Vagina (tissue), 2 donors: ENCODE data around the gene AFF3. TPM values are rescaled to one million over a fixed set of nuclear protein-coding genes. Genes with fewer than 3 reads are reported as not detected.

ENCODE experiments used
- DNase-seq, 2 donors: peaks; one replicate each; pipeline ENCODE4 v3.0.0-alpha.2; 2017; ENCODE audit errors: extremely low spot score in 2 of 2
- H3K27ac ChIP-seq: fragments of 200-600 bp; sonication (generic); one replicate; pipeline ENCODE4 v1.5.1; 2019
- H3K27me3 ChIP-seq: fragments of 200-600 bp; sonication (generic); one replicate; pipeline ENCODE4 v1.5.1; 2019
- H3K36me3 ChIP-seq, 2 donors: fragments of 200-600 bp; sonication (generic); one replicate each; pipeline ENCODE4 v1.5.1; 2017 to 2019
- H3K4me1 ChIP-seq: fragments of 200-600 bp; sonication (generic); one replicate; pipeline ENCODE4 v1.5.1; 2019
- H3K4me3 ChIP-seq, 2 donors: fragments of 200-600 bp; sonication (generic); 1 replicate in 1 of 2; 2 replicates in 1 of 2; pipeline ENCODE4 v1.5.1; 2016 to 2019
- H3K9me3 ChIP-seq: fragments of 200-600 bp; sonication (generic); one replicate; pipeline ENCODE4 v1.5.1; 2019
- POLR2A ChIP-seq, 2 donors: fragments of 450-650 bp; IDR thresholded peaks; one replicate each; pipeline ENCODE4 v1.6.1; 2017; ENCODE audit warnings: antibody characterized with exemption in 2 of 2, mild to moderate bottlenecking in 2 of 2, moderate library complexity in 2 of 2
- POLR2AphosphoS5 ChIP-seq, 2 donors: sonication (generic); formaldehyde crosslinking; IDR thresholded peaks; one replicate each; pipeline ENCODE4 v1.9.0; 2017; ENCODE audit warnings: antibody characterized with exemption in 2 of 2, mild to moderate bottlenecking in 2 of 2, low read depth in 1 of 2; ENCODE audit not compliant: insufficient read depth in 1 of 2
- intact Hi-C: fragments of 100-400 bp; cut with DNase I; formaldehyde crosslinking; loops from one replicate; pipeline ENCODE4 v1.15.1; 2023
- total RNA-seq: library from RNA; depleted of rRNA; stranded (reverse); fragments of >200 nt; gene quantifications from one replicate; pipeline ENCODE4 v1.2.3, GENCODE V29; 2016
- TF ChIP-seq, protein P1 (sequence below), 3 experiments: fragments of 450-650 bp in 2 of 3; fragments of 200-600 bp in 1 of 3; sonication (generic) in 1 of 3; IDR thresholded peaks; one replicate each; pipeline ENCODE4 v1.5.1; 2017 to 2019; ENCODE audit warnings: antibody characterized with exemption in 3 of 3, mild to moderate bottlenecking in 2 of 3, moderate library complexity in 2 of 3

The AFF3 gene
- total RNA-seq, 1 donor from 2014 or later, result 7.6 TPM

DNA sequence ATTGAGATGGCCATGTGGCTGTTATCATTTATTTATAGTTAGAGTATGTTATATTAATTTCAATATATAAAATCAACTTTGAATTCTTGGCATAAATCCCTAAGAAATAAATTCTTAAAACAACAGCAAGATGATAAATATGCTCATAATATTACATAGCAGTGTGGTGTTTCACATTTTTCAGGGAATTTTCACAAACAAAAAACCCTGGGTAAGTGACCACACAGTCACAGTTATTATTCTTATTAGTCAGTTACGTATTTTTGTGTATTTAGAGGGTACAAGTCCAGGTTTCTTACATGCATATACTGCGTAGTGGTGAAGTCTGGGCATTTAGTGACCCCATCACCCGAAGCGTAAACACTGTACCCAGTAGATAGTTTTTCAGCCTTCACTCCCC, 363.1 kb downstream of the AFF3 start:
- TF ChIP-seq POLR2AphosphoS5 (IDR thresholded peaks at IDR 0.05; ENCODE audit: insufficient read depth in 1 of 2, low read depth in 1 of 2) (no peak), POLR2A (IDR thresholded peaks at IDR 0.05) (no peak)
- TF ChIP-seq, protein P1, sequence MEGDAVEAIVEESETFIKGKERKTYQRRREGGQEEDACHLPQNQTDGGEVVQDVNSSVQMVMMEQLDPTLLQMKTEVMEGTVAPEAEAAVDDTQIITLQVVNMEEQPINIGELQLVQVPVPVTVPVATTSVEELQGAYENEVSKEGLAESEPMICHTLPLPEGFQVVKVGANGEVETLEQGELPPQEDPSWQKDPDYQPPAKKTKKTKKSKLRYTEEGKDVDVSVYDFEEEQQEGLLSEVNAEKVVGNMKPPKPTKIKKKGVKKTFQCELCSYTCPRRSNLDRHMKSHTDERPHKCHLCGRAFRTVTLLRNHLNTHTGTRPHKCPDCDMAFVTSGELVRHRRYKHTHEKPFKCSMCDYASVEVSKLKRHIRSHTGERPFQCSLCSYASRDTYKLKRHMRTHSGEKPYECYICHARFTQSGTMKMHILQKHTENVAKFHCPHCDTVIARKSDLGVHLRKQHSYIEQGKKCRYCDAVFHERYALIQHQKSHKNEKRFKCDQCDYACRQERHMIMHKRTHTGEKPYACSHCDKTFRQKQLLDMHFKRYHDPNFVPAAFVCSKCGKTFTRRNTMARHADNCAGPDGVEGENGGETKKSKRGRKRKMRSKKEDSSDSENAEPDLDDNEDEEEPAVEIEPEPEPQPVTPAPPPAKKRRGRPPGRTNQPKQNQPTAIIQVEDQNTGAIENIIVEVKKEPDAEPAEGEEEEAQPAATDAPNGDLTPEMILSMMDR (IDR thresholded peaks at IDR 0.05), result no peak
- no peaks in the 10 kb centered on the region for H3K4me1 ChIP-seq
- no peaks in the 10 kb centered on the region for H3K36me3 ChIP-seq
- H3K27ac ChIP-seq, result no peak overlapping the region
- no peak overlapping the region for H3K4me3 ChIP-seq
- H3K27me3 ChIP-seq, result no peaks in the 10 kb centered on the region
- DNase-seq, result no peak
- intact Hi-C loops, result no loop called here
- H3K9me3 ChIP-seq, result no peaks in the 10 kb centered on the region

DNA sequence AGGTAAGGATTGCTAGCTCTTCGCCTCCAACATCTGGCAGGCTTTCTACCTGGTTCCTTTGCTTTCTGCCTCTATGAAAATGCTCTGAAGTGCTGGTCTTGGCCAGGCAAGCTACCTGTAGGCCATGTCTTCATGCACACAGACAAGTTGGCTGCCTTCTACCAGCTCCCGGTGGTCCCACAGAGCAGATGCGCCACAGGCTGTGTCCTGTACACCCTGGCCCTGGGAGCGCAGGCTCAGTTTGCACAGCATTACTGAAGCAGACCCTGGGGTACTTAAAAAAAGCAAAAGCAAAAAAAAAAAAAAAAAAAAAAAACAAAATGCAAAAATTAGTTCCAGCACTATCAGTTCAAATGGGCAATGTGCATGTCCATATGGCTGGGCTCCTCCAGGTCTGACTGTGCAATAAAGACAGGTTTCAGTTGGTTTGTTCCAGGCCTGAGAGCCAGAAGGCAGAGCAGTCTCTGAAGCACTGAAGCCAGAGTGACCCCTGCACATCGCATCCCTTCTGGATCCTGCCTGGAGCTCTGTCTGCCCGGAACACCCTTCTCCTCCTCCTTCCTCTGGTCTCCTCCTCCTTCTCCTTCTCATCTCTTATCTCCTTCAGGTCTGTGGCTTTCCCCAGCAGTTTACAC, 364.6 kb downstream of the AFF3 start:
- no peaks in the 10 kb centered on the region for H3K27me3 ChIP-seq
- DNase-seq, result no peak
- TF ChIP-seq POLR2AphosphoS5 (IDR thresholded peaks at IDR 0.05; ENCODE audit: insufficient read depth in 1 of 2, low read depth in 1 of 2) (no peak), POLR2A (IDR thresholded peaks at IDR 0.05) (no peak)
- TF ChIP-seq, protein P1 (IDR thresholded peaks at IDR 0.05), result no peak
- intact Hi-C loops, result no loop called here
- no peak overlapping the region for H3K4me3 ChIP-seq
- H3K27ac ChIP-seq, result no peak overlapping the region
- H3K36me3 ChIP-seq, result no peaks in the 10 kb centered on the region
- no peaks in the 10 kb centered on the region for H3K9me3 ChIP-seq
- no peaks in the 10 kb centered on the region for H3K4me1 ChIP-seq

DNA sequence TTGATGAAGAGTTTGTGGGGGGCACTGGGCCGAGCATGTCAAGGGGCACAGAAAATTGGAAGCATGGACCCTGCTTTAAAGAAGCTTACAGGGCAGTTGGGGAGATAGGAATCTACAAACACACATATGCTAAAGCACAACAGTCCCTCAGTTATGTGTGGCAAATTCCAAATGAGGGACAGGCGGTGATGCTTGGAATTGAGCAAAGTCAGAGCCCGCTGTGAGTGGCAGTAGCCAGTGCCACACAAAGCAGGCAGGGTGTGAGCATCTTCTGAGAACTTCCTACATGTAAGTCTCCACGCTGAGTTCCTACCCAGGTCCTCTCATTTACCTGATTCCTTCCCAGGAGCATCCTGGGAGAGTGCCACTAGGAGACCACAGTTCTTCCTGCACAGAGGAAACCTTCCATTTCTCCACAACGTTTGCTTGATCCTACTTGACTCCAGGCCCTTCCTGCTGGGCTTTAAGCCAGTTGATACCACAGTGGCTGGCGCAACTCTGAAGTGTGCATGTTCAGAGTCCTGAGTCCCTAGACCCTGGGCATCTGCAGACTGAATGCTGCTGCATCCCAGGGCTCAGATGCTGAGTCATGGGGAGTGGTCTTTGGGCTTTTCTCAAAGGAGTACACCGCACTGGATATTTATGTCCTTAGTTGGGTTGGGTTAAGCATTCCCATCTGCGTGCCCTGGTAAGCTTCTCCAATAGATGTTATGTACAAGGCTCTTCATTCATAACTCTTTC, 365.3 kb downstream of the AFF3 start:
- TF ChIP-seq, protein P1 (IDR thresholded peaks at IDR 0.05), result no peak
- TF ChIP-seq POLR2A (IDR thresholded peaks at IDR 0.05) (no peak), POLR2AphosphoS5 (IDR thresholded peaks at IDR 0.05; ENCODE audit: insufficient read depth in 1 of 2, low read depth in 1 of 2) (no peak)

DNA sequence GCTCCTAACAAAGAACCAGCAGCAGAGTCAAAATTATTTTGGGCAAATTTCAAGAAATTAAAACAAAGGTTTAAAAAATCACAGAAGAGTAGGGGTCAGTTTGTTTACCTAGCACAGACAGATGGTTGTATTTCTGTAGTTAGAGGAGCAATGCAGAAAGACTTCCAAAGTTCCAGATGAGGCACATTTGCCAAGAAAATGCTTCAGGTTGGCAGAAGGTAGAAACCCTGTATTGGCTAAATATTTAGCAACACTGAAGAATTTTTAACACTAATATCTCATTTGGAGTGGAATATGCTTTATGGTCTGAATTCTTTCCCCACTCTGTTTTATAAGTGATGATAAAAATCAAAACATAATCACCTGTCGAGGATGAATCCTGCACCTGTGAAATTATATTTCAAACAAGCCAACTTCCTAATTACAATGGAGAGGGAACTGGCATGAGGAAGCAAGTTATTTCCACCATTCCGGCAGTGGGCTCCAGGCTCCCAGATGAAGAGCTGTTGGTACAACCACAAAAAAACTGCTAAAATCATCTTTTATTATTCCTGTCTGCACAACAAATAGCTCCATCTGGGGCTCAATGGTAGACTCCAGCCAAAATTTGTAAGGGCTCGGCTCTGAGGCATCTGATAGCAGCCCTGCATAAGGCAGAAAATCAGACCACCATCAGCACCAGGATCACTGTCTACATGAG, 366.0 kb downstream of the AFF3 start:
- no peaks in the 10 kb centered on the region for H3K36me3 ChIP-seq
- no peak overlapping the region for H3K4me3 ChIP-seq
- intact Hi-C loops, result no loop called here
- no peaks in the 10 kb centered on the region for H3K27me3 ChIP-seq
- no peaks in the 10 kb centered on the region for H3K4me1 ChIP-seq
- DNase-seq, result no peak
- no peaks in the 10 kb centered on the region for H3K9me3 ChIP-seq
- TF ChIP-seq POLR2AphosphoS5 (IDR thresholded peaks at IDR 0.05; ENCODE audit: insufficient read depth in 1 of 2, low read depth in 1 of 2) (no peak), POLR2A (IDR thresholded peaks at IDR 0.05) (no peak)
- TF ChIP-seq, protein P1 (IDR thresholded peaks at IDR 0.05), result no peak
- no peak overlapping the region for H3K27ac ChIP-seq

More for the DNA sequence above, 365.3 kb downstream of the AFF3 start:
- no peaks in the 10 kb centered on the region for H3K36me3 ChIP-seq
- DNase-seq, result no peak
- no peaks in the 10 kb centered on the region for H3K9me3 ChIP-seq
- no peak overlapping the region for H3K27ac ChIP-seq
- no peaks in the 10 kb centered on the region for H3K4me1 ChIP-seq
- intact Hi-C loops, result no loop called here
- no peak overlapping the region for H3K4me3 ChIP-seq
- H3K27me3 ChIP-seq, result no peaks in the 10 kb centered on the region
